Activated CD8-positive, alpha-beta memory T cell treated with anti-CD3 and anti-CD28 coated beads, Interleukin-2, amount 50 U/mL, for 24 hours (primary cell): ENCODE measurements around the gene AKIP1.

ENCODE experiments used
- DNase-seq: peaks from one replicate; pipeline ENCODE4 v3.0.0-alpha.2; 2020; ENCODE audit errors: extremely low read depth

Gene AKIP1

GRCh38 chr11:8959546-8960166 is 48.7 kb downstream of the AKIP1 start:
- no peak for DNase-seq

GRCh38 chr11:8961401-8961800 is 50.4 kb downstream of the AKIP1 start:
- no peak for DNase-seq

GRCh38 chr11:8962841-8963240 is 51.9 kb downstream of the AKIP1 start:
- no peak for DNase-seq

GRCh38 chr11:8963569-8964323 is 52.8 kb downstream of the AKIP1 start:
- peak; percentile 48 for DNase-seq

- peak; percentile 65 for DNase-seq
Measured at GRCh38 chr11:8964324-8965320, 53.6 kb downstream of the AKIP1 start, which contains the start of gene TMEM9B. TMEM9B (minus strand) TSS chr11:8964442; CDS start chr11:8964313, 129 bp downstream.

GRCh38 chr11:8967184-8967583 is 56.2 kb downstream of the AKIP1 start:
- no peak for DNase-seq
